GM18508 (cell line): ENCODE measurements around the gene RFX5.

ENCODE experiments used
- ATAC-seq: cut with Tn5 transposase; IDR thresholded peaks from one replicate; pipeline ENCODE4 v1.9.1; 2021; ENCODE audit warnings: moderate number of reproducible peaks; ENCODE audit not compliant: insufficient read depth, unreplicated experiment

RFX5 gene

GRCh38 chr1:151325646-151326429 is 21.2 kb downstream of the RFX5 start:
- no peak for ATAC-seq

GRCh38 chr1:151325231-151325630 is 21.8 kb downstream of the RFX5 start:
- ATAC-seq, result no peak

- ATAC-seq, result no peak
These were observed 22.6 kb downstream of the RFX5 start for GRCh38 chr1:151324390-151324930.

- no peak for ATAC-seq
These were observed 28.1 kb downstream of the RFX5 start for GRCh38 chr1:151318975-151319374.

- ATAC-seq, result no peak
These were observed 31.4 kb downstream of the RFX5 start for GRCh38 chr1:151315565-151316235.

- ATAC-seq, result no peak
These were observed 32.7 kb downstream of the RFX5 start for GRCh38 chr1:151314137-151314875.

- ATAC-seq, result no peak
These were observed 33.6 kb downstream of the RFX5 start for GRCh38 chr1:151313501-151313900.

GRCh38 chr1:151312826-151313225 is 34.2 kb downstream of the RFX5 start:
- ATAC-seq, result no peak

- ATAC-seq, result no peak
These were observed 34.6 kb downstream of the RFX5 start for GRCh38 chr1:151312411-151312810.

- ATAC-seq, result no peak
These were observed 35.3 kb downstream of the RFX5 start for GRCh38 chr1:151311589-151312331.

GRCh38 chr1:151311011-151311410 is 36.0 kb downstream of the RFX5 start:
- no peak for ATAC-seq

GRCh38 chr1:151309811-151310323 is 37.2 kb downstream of the RFX5 start:
- no peak for ATAC-seq

GRCh38 chr1:151294742-151295462 is 52.1 kb downstream of the RFX5 start:
- ATAC-seq, result no peak

GRCh38 chr1:151293093-151293492 is 54.0 kb downstream of the RFX5 start:
- no peak for ATAC-seq

GRCh38 chr1:151292207-151293030 is 54.6 kb downstream of the RFX5 start:
- no peak for ATAC-seq

- no peak for ATAC-seq
These were observed 56.2 kb downstream of the RFX5 start for GRCh38 chr1:151290709-151291303.
